H9 (cell line): ENCODE measurements around the gene SPAG17. TPM values are rescaled to one million over a fixed set of nuclear protein-coding genes. Genes with fewer than 3 reads are reported as not detected.

Experiments
- DNase-seq: peaks from one replicate; pipeline ENCODE4 v3.0.0-alpha.2; 2017
- H2AFZ ChIP-seq: one replicate; pipeline ENCODE4 v1.6.1; 2013; ENCODE audit warnings: mild to moderate bottlenecking, low read length, control low read depth, moderate library complexity
- H2AK5ac ChIP-seq: 2 replicates; pipeline ENCODE4 v1.6.1; 2013; ENCODE audit warnings: low read length, control low read depth, mixed read lengths; ENCODE audit not compliant: insufficient read length
- H2BK120ac ChIP-seq: one replicate; pipeline ENCODE4 v1.6.1; 2013; ENCODE audit warnings: low read depth, mild to moderate bottlenecking, low read length, control low read depth, inconsistent platforms; ENCODE audit not compliant: poor library complexity, severe bottlenecking
- H2BK12ac ChIP-seq: 2 replicates; pipeline ENCODE4 v1.6.1; 2013; ENCODE audit warnings: low read length, control low read depth, mixed read lengths, low read depth; ENCODE audit not compliant: insufficient read length
- H2BK15ac ChIP-seq: 2 replicates; pipeline ENCODE4 v1.6.1; 2013; ENCODE audit warnings: low read depth, low read length, control low read depth
- H2BK20ac ChIP-seq: one replicate; pipeline ENCODE4 v1.6.1; 2013; ENCODE audit warnings: low read depth, mild to moderate bottlenecking, low read length, control low read depth, inconsistent platforms; ENCODE audit not compliant: poor library complexity, severe bottlenecking
- H2BK5ac ChIP-seq: 2 replicates; pipeline ENCODE4 v1.6.1; 2013; ENCODE audit warnings: low read length, control low read depth, mixed read lengths; ENCODE audit not compliant: insufficient read length
- H3K14ac ChIP-seq: 2 replicates; pipeline ENCODE4 v1.6.1; 2013; ENCODE audit warnings: low read length, control low read depth; ENCODE audit not compliant: insufficient read depth
- H3K18ac ChIP-seq: 2 replicates; pipeline ENCODE4 v1.6.1; 2013; ENCODE audit warnings: low read depth, mild to moderate bottlenecking, mixed read lengths, low read length, control low read depth; ENCODE audit not compliant: insufficient read length
- H3K23ac ChIP-seq: 2 replicates; pipeline ENCODE4 v1.6.1; 2013; ENCODE audit warnings: low read length, control low read depth, mixed read lengths, low read depth; ENCODE audit not compliant: insufficient read length
- H3K23me2 ChIP-seq: 2 replicates; pipeline ENCODE4 v1.6.1; 2013; ENCODE audit warnings: low read depth, mild to moderate bottlenecking, mixed read lengths, low read length, control low read depth; ENCODE audit not compliant: insufficient read length, poor library complexity, severe bottlenecking
- H3K27ac ChIP-seq: 2 replicates; pipeline ENCODE4 v1.5.1; 2013; ENCODE audit warnings: low read length, control low read depth, mixed read lengths, low read depth; ENCODE audit not compliant: insufficient read length
- H3K27me3 ChIP-seq: 2 replicates; pipeline ENCODE4 v1.6.1; 2013; ENCODE audit warnings: low read length, control low read depth, inconsistent platforms; ENCODE audit not compliant: insufficient read depth
- H3K4ac ChIP-seq: 2 replicates; pipeline ENCODE4 v1.6.1; 2013; ENCODE audit warnings: low read depth, mild to moderate bottlenecking, control low read depth, inconsistent platforms, low read length, moderate library complexity
- H3K4me1 ChIP-seq: 2 replicates; pipeline ENCODE4 v1.6.1; 2013; ENCODE audit warnings: low read length, control low read depth, inconsistent platforms; ENCODE audit not compliant: insufficient read depth
- H3K4me2 ChIP-seq: 2 replicates; pipeline ENCODE4 v1.6.1; 2013; ENCODE audit warnings: low read length, control low read depth, mixed read lengths; ENCODE audit not compliant: insufficient read length, insufficient read depth
- H3K56ac ChIP-seq: 2 replicates; pipeline ENCODE4 v1.6.1; 2013; ENCODE audit warnings: low read depth, mild to moderate bottlenecking, mixed read lengths, low read length, control low read depth; ENCODE audit not compliant: insufficient read length
- H3K79me1 ChIP-seq: 2 replicates; pipeline ENCODE4 v1.6.1; 2013; ENCODE audit warnings: low read depth, mild to moderate bottlenecking, moderate library complexity, low read length, control low read depth, inconsistent platforms; ENCODE audit not compliant: insufficient read depth, poor library complexity, severe bottlenecking
- H3K79me2 ChIP-seq: 2 replicates; pipeline ENCODE4 v1.6.1; 2013; ENCODE audit warnings: low read length, control low read depth, inconsistent platforms; ENCODE audit not compliant: insufficient read depth
- H3K9ac ChIP-seq: 2 replicates; pipeline ENCODE4 v1.6.1; 2013; ENCODE audit warnings: low read length, control low read depth, mixed read lengths; ENCODE audit not compliant: insufficient read length; ENCODE audit errors: extremely low read depth
- H3K9me3 ChIP-seq: one replicate; pipeline ENCODE4 v1.6.1; 2013; ENCODE audit warnings: low read depth, low read length, inconsistent platforms; ENCODE audit not compliant: control insufficient read depth
- H3T11ph ChIP-seq: one replicate; pipeline ENCODE4 v1.6.1; 2013; ENCODE audit warnings: mild to moderate bottlenecking, low read length, control low read depth, inconsistent platforms
- H4K20me1 ChIP-seq: one replicate; pipeline ENCODE4 v1.6.1; 2013; ENCODE audit not compliant: control insufficient read depth, insufficient read length, insufficient read depth
- H4K5ac ChIP-seq: 2 replicates; pipeline ENCODE4 v1.6.1; 2013; ENCODE audit warnings: low read depth, mild to moderate bottlenecking, mixed read lengths, low read length, control low read depth; ENCODE audit not compliant: insufficient read length
- H4K8ac ChIP-seq: replicated peaks from 2 replicates; pipeline ENCODE4 v1.6.1; 2013; ENCODE audit warnings: low read length, control low read depth, mixed read lengths, low read depth; ENCODE audit not compliant: insufficient read length
- H4K91ac ChIP-seq: 2 replicates; pipeline ENCODE4 v1.6.1; 2013; ENCODE audit warnings: low read depth, mild to moderate bottlenecking, moderate library complexity, mixed read lengths, low read length, control low read depth; ENCODE audit not compliant: insufficient read length
- H3K27ac Mint-ChIP-seq, 3 experiments: 2 replicates in 2 of 3; 3 replicates in 1 of 3; pipeline ENCODE4 v1.8.0; 2020 to 2021; ENCODE audit warnings: mixed read lengths in 3 of 3, mild to moderate bottlenecking in 1 of 3, moderate library complexity in 1 of 3
- H3K27me3 Mint-ChIP-seq: 2 replicates; pipeline ENCODE4 v1.8.0; 2021; ENCODE audit warnings: low read depth, mild to moderate bottlenecking, moderate library complexity, mixed read lengths
- H3K36me3 Mint-ChIP-seq, 3 experiments: 2 replicates in 2 of 3; 3 replicates in 1 of 3; pipeline ENCODE4 v1.8.0; 2020 to 2021; ENCODE audit warnings: low read depth in 3 of 3, mixed read lengths in 3 of 3; ENCODE audit not compliant: insufficient read depth in 1 of 3
- H3K4me1 Mint-ChIP-seq, 2 experiments: 2 replicates each; pipeline ENCODE4 v1.8.0; 2020; ENCODE audit warnings: mixed read lengths in 2 of 2
- H3K4me3 Mint-ChIP-seq, 2 experiments: 2 replicates in 1 of 2; 3 replicates in 1 of 2; pipeline ENCODE4 v1.8.0; 2020 to 2021; ENCODE audit warnings: mild to moderate bottlenecking in 2 of 2, mixed read lengths in 2 of 2, moderate library complexity in 1 of 2
- H3K9me3 Mint-ChIP-seq, 2 experiments: 2 replicates in 1 of 2; 3 replicates in 1 of 2; pipeline ENCODE4 v1.8.0; 2020; ENCODE audit warnings: mild to moderate bottlenecking in 2 of 2, mixed read lengths in 2 of 2, moderate library complexity in 1 of 2
- WGBS: extraction: QIAGEN DNeasy Blood & Tissue Kit; methylation state at CpG from one replicate; pipeline ENCODE4 v1.1.7; 2013; ENCODE audit warnings: missing lambda C conversion rate, low lambda C conversion rate, mixed read lengths; ENCODE audit not compliant: insufficient read length; ENCODE audit errors: extremely low coverage; 5-methylcytosine and 5-hydroxymethylcytosine counted together
- total RNA-seq: library from RNA; stranded (reverse); gene quantifications from 2 replicates; pipeline ENCODE4 v1.2.1, GENCODE V29; 2021
- TF ChIP-seq, protein P1 (sequence below): fragments of 200-600 bp; sonication (generic); conservative IDR thresholded peaks from 3 replicates; pipeline ENCODE4 v1.8.0; 2021; ENCODE audit warnings: antibody characterized with exemption, mild to moderate bottlenecking

The SPAG17 gene
- total RNA-seq, 1 experiment from 2014 or later = 0.37 TPM

GRCh38 chr1:117959364-117959763 is 225.7 kb downstream of the SPAG17 start:
- Mint-ChIP-seq H3K4me1 (no peaks in the 10 kb centered on the region), H3K9me3 (no peaks in the 10 kb centered on the region), H3K36me3 (peaks cover 17 to 68% (median 35%) of the 10 kb centered on the region in 3 experiments; a peak in 6 of 7 replicates), H3K4me3 (no peak overlapping the region), H3K27ac (no peak overlapping the region), H3K27me3 (no peaks in the 10 kb centered on the region)
- TF ChIP-seq, protein P1, sequence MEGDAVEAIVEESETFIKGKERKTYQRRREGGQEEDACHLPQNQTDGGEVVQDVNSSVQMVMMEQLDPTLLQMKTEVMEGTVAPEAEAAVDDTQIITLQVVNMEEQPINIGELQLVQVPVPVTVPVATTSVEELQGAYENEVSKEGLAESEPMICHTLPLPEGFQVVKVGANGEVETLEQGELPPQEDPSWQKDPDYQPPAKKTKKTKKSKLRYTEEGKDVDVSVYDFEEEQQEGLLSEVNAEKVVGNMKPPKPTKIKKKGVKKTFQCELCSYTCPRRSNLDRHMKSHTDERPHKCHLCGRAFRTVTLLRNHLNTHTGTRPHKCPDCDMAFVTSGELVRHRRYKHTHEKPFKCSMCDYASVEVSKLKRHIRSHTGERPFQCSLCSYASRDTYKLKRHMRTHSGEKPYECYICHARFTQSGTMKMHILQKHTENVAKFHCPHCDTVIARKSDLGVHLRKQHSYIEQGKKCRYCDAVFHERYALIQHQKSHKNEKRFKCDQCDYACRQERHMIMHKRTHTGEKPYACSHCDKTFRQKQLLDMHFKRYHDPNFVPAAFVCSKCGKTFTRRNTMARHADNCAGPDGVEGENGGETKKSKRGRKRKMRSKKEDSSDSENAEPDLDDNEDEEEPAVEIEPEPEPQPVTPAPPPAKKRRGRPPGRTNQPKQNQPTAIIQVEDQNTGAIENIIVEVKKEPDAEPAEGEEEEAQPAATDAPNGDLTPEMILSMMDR = no peak
- no peak overlapping the region for H4K8ac ChIP-seq
- H2BK120ac ChIP-seq = no peak overlapping the region
- H3K23ac ChIP-seq = no peak overlapping the region
- no peak overlapping the region for H3K14ac ChIP-seq
- DNase-seq = no peak
- H2BK12ac ChIP-seq = no peak overlapping the region
- H4K91ac ChIP-seq = no peak overlapping the region
- no peak overlapping the region for H3K4ac ChIP-seq
- H3K56ac ChIP-seq = no peak overlapping the region
- no peaks in the 10 kb centered on the region for H3K79me2 ChIP-seq
- no peaks in the 10 kb centered on the region for H3K27me3 ChIP-seq
- no peak overlapping the region for H3K18ac ChIP-seq
- no peak overlapping the region for H3T11ph ChIP-seq
- H3K79me1 ChIP-seq = no peaks in the 10 kb centered on the region
- no peak overlapping the region for H3K4me2 ChIP-seq
- no peak overlapping the region for H2AK5ac ChIP-seq
- H3K23me2 ChIP-seq = no peaks in the 10 kb centered on the region
- H2BK5ac ChIP-seq = no peak overlapping the region
- no peaks in the 10 kb centered on the region for H3K4me1 ChIP-seq
- H4K5ac ChIP-seq = no peak overlapping the region
- H3K27ac ChIP-seq = no peak overlapping the region
- no peaks in the 10 kb centered on the region for H4K20me1 ChIP-seq
- no peak overlapping the region for H2BK15ac ChIP-seq
- no peak overlapping the region for H3K9ac ChIP-seq
- H2AFZ ChIP-seq = no peak overlapping the region
- no CpG with 5 or more reads among the region's 3 CpGs for WGBS
- H3K9me3 ChIP-seq = no peaks in the 10 kb centered on the region
- H2BK20ac ChIP-seq = no peak overlapping the region
